Fibroblast of pulmonary artery (primary cell): ENCODE results near the gene MOBP.

ENCODE experiments used
- DNase-seq: peaks from one replicate; pipeline ENCODE4 v3.0.0-alpha.2; 2010; ENCODE audit warnings: low read depth
- H3K4me3 ChIP-seq: replicated peaks from 2 replicates; pipeline ENCODE4 v1.5.1; 2011; ENCODE audit warnings: low read depth, mild to moderate bottlenecking, control low read depth, low read length, moderate library complexity
- CTCF ChIP-seq: IDR thresholded peaks from 2 replicates; pipeline ENCODE4 v1.5.1; 2011; ENCODE audit warnings: mild to moderate bottlenecking, control low read depth, low read length, inconsistent platforms; ENCODE audit errors: missing control alignments

MOBP gene

GRCh38 chr3:39550354-39551051 lies 83.0 kb downstream of the MOBP start:
- TF ChIP-seq CTCF, result no peak
- no peak overlapping the region for H3K4me3 ChIP-seq
- no peak for DNase-seq
